Amygdala (tissue), 56 donors: ENCODE results near the gene GDF2.

Source experiments
- DNase-seq, 56 donors: peaks; one replicate each; lab custom pipeline; 2025; lab: John Stamatoyannopoulos, UW

GDF2 gene

GRCh38 chr10:47331491-47331890 is 9.2 kb downstream of the GDF2 start:
- DNase-seq, result no peak

- no peak for DNase-seq
These were observed 9.7 kb downstream of the GDF2 start for GRCh38 chr10:47331954-47332353.

- DNase-seq, result no peak
These were observed 10.1 kb downstream of the GDF2 start for GRCh38 chr10:47332371-47332770.

- no peak for DNase-seq
These were observed 10.7 kb downstream of the GDF2 start for GRCh38 chr10:47332946-47333345.

GRCh38 chr10:47333532-47333931 is 11.3 kb downstream of the GDF2 start:
- DNase-seq, result no peak

- no peak for DNase-seq
These were observed 12.4 kb downstream of the GDF2 start for GRCh38 chr10:47334466-47335295.

- DNase-seq, result no peak
These were observed 13.7 kb downstream of the GDF2 start for GRCh38 chr10:47335906-47336305.

GRCh38 chr10:47336387-47337134 is 14.3 kb downstream of the GDF2 start:
- no peak for DNase-seq

- DNase-seq, result no peak
These were observed 15.1 kb downstream of the GDF2 start for GRCh38 chr10:47337310-47337709.

- DNase-seq, result no peak
These were observed 17.0 kb downstream of the GDF2 start for GRCh38 chr10:47339186-47339735.

- no peak for DNase-seq
These were observed 17.7 kb downstream of the GDF2 start for GRCh38 chr10:47339759-47340607.

GRCh38 chr10:47340608-47341170 is 18.4 kb downstream of the GDF2 start:
- DNase-seq, result peak in 14 of 56 donors; percentile 4 to 68 (median 22)

- no peak for DNase-seq
These were observed 23.0 kb downstream of the GDF2 start for GRCh38 chr10:47344996-47345870.

- no peak for DNase-seq
These were observed 24.5 kb downstream of the GDF2 start for GRCh38 chr10:47346581-47347302.

GRCh38 chr10:47347303-47347675 is 25.0 kb downstream of the GDF2 start:
- no peak for DNase-seq

- no peak for DNase-seq
These were observed 25.9 kb downstream of the GDF2 start, which contains the start of gene RBP3 for GRCh38 chr10:47348138-47348651. Gene RBP3, plus strand, starts transcription at chr10:47348363. Its CDS starts 122 bp downstream, at chr10:47348485.

- DNase-seq, result no peak
These were observed 26.6 kb downstream of the GDF2 start for GRCh38 chr10:47348661-47349470.
